ENCODE measurements around the gene SLC5A5. TPM values are rescaled to one million over a fixed set of nuclear protein-coding genes. Genes with fewer than 3 reads are reported as not detected.

Gene SLC5A5
- total RNA-seq, 1 donor from 2014 or later, result not detected

DNA sequence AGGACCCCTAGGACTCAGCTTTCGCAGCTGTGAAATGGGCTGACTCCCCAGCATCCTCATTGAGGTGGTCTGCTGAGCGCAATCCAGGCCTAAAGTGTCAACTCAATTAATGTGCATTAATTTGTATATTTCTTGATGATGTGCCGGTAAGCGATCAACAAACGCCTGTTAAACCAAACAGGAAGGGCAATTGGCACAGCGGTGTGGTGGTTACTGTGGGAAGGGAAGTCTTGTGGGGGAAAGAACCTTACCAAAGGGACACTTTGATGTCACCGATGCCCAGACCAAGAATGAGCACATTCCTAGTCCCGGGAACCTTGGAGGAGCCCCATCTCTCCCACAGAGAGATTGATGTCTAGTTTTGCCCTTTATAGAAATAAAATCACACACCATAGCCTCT, 25.6 kb upstream of the SLC5A5 start:
- no peak for TF ChIP-seq EZH2 (IDR thresholded peaks at IDR 0.05; ENCODE audit: insufficient read depth, low read length)
- TF ChIP-seq, protein P1, sequence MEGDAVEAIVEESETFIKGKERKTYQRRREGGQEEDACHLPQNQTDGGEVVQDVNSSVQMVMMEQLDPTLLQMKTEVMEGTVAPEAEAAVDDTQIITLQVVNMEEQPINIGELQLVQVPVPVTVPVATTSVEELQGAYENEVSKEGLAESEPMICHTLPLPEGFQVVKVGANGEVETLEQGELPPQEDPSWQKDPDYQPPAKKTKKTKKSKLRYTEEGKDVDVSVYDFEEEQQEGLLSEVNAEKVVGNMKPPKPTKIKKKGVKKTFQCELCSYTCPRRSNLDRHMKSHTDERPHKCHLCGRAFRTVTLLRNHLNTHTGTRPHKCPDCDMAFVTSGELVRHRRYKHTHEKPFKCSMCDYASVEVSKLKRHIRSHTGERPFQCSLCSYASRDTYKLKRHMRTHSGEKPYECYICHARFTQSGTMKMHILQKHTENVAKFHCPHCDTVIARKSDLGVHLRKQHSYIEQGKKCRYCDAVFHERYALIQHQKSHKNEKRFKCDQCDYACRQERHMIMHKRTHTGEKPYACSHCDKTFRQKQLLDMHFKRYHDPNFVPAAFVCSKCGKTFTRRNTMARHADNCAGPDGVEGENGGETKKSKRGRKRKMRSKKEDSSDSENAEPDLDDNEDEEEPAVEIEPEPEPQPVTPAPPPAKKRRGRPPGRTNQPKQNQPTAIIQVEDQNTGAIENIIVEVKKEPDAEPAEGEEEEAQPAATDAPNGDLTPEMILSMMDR (IDR thresholded peaks at IDR 0.05; ENCODE audit: insufficient read depth, low read depth, low read length), result no peak
- no peaks in the 10 kb centered on the region for H3K27me3 ChIP-seq (ENCODE audit: insufficient read depth, low read length)
- H3K79me2 ChIP-seq (ENCODE audit: insufficient read depth, low read length), result no peaks in the 10 kb centered on the region
- DNase-seq (ENCODE audit: low read depth), result no peak
- H3K4me1 ChIP-seq (ENCODE audit: insufficient read depth, low read length), result peaks cover 11% of the 10 kb centered on the region
- Mint-ChIP-seq H3K4me1 (ENCODE audit: low read depth, unreplicated experiment) (peaks cover 6% of the 10 kb centered on the region), H3K27ac (ENCODE audit: unreplicated experiment) (no peak overlapping the region), H3K4me3 (ENCODE audit: unreplicated experiment) (no peak overlapping the region), H3K36me3 (ENCODE audit: low read depth, unreplicated experiment) (peaks cover 3% of the 10 kb centered on the region), H3K27me3 (ENCODE audit: low read depth, unreplicated experiment) (peaks cover 7% of the 10 kb centered on the region), H3K9me3 (ENCODE audit: unreplicated experiment) (no peaks in the 10 kb centered on the region)
- no peak overlapping the region for H3K4me3 ChIP-seq (ENCODE audit: insufficient read depth, low read depth, low read length)
- H4K20me1 ChIP-seq (ENCODE audit: insufficient read depth, low read length), result no peaks in the 10 kb centered on the region
- H3K27ac ChIP-seq (ENCODE audit: low read depth, low read length), result no peak overlapping the region
- H2AFZ ChIP-seq (ENCODE audit: low read depth, low read length), result no peak overlapping the region
- H3K9me3 ChIP-seq (ENCODE audit: insufficient read depth, low read depth, low read length), result no peaks in the 10 kb centered on the region
- H3K4me2 ChIP-seq (ENCODE audit: low read length), result no peak overlapping the region
- FAIRE-seq, result no peak
- H3K9ac ChIP-seq (ENCODE audit: low read length), result no peak overlapping the region
- H3K36me3 ChIP-seq (ENCODE audit: insufficient read depth, low read length), result no peaks in the 10 kb centered on the region

DNA sequence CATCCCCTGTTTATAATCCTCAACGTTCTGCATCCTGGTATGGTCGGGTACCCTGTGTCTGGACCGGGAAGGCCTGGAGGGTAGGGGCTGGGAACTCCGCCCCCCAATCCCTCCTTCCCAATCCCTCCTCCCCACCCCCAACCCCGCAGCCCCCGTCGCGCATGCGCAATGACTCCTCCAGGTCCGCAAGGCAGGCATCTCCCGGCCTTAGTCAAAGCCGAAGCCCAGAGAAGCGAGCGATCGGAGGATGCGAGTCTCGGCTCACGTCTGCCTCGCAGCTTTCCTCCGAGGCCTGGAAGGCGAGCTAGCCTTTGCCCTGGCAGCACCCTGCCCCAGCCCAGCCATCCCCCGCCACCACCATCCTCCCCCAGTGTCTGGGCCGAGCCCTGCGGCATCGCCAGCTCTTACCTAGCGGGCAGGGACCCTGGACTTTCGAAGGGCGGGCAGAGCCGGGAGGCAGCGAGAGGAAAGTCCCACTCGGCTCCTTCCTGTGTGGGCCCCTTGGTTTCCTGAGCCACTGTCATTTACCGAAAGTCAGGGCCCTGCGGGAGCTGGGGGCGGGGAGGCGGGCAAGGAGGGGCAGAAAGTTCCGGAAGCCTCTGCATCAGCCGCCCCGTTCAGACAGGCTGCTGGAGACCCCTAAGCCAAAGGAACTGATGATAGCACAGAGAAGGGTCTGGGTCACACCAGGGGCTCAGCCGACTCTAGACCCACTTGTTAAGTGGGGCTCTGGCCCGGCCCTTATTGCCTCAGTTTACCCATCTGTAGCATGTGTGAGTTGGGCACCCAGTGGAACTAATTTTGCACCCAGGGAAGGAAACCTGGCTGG, 24.0 kb upstream of the SLC5A5 start, which contains the start of gene JAK3:
JAK3 (minus strand) TSS at position 445 of the 829 bp plus-strand sequence. CDS start 3,565 bp downstream, outside the sequence.
- Histone ChIP-seq H3K27me3 (ENCODE audit: insufficient read depth, low read length) (no peaks in the 10 kb centered on the region), H3K36me3 (ENCODE audit: insufficient read depth, low read length) (no peaks in the 10 kb centered on the region), H4K20me1 (ENCODE audit: insufficient read depth, low read length) (no peaks in the 10 kb centered on the region), H3K4me1 (ENCODE audit: insufficient read depth, low read length) (peaks cover 11% of the 10 kb centered on the region), H3K9ac (ENCODE audit: low read length) (peak within 1 kb of the TSS; percentile 73), H2AFZ (ENCODE audit: low read depth, low read length) (peak within 1 kb of the TSS; percentile 77), H3K4me3 (ENCODE audit: insufficient read depth, low read depth, low read length) (peak within 1 kb of the TSS; percentile 46), H3K79me2 (ENCODE audit: insufficient read depth, low read length) (no peaks in the 10 kb centered on the region), H3K9me3 (ENCODE audit: insufficient read depth, low read depth, low read length) (no peaks in the 10 kb centered on the region), H3K27ac (ENCODE audit: low read depth, low read length) (no peak within 1 kb of the TSS), H3K4me2 (ENCODE audit: low read length) (peak within 1 kb of the TSS; percentile 86)
- Mint-ChIP-seq H3K36me3 (ENCODE audit: low read depth, unreplicated experiment) (peaks cover 3% of the 10 kb centered on the region), H3K4me1 (ENCODE audit: low read depth, unreplicated experiment) (peaks cover 6% of the 10 kb centered on the region), H3K27ac (ENCODE audit: unreplicated experiment) (no peak within 1 kb of the TSS), H3K27me3 (ENCODE audit: low read depth, unreplicated experiment) (peaks cover 5% of the 10 kb centered on the region), H3K9me3 (ENCODE audit: unreplicated experiment) (no peaks in the 10 kb centered on the region), H3K4me3 (ENCODE audit: unreplicated experiment) (no peak within 1 kb of the TSS)
- FAIRE-seq (no peak), DNase-seq (ENCODE audit: low read depth) (no peak)
- TF ChIP-seq EZH2 (IDR thresholded peaks at IDR 0.05; ENCODE audit: insufficient read depth, low read length), result no peak
- TF ChIP-seq, protein P1 (IDR thresholded peaks at IDR 0.05; ENCODE audit: insufficient read depth, low read depth, low read length), result no peak

All from astrocyte (in vitro differentiated cells and primary cell).